Ovary (tissue), 9 donors: ENCODE data around the gene MKNK2. TPM values are rescaled to one million over a fixed set of nuclear protein-coding genes. Genes with fewer than 3 reads are reported as not detected.

Source experiments
- DNase-seq, 5 donors: peaks; one replicate each; pipeline ENCODE4 v3.0.0-alpha.2; 2019 to 2020
- H3K27ac ChIP-seq, 2 donors: fragments of 200-600 bp; one replicate each; pipeline versions ENCODE4 v1.5.1 to v1.8.0; 2019 to 2022
- H3K27me3 ChIP-seq: fragments of 200-600 bp; one replicate; pipeline ENCODE4 v1.8.0; 2022
- H3K36me3 ChIP-seq: fragments of 200-600 bp; sonication (generic); one replicate; pipeline ENCODE4 v1.5.1; 2019
- H3K4me1 ChIP-seq: one replicate; pipeline ENCODE4 v1.8.1; 2013; ENCODE audit warnings: mild to moderate bottlenecking, moderate library complexity; ENCODE audit not compliant: insufficient read depth
- H3K4me3 ChIP-seq: fragments of 200-600 bp; sonication (generic); one replicate; pipeline ENCODE4 v1.5.1; 2017
- H3K9me3 ChIP-seq, 2 donors: fragments of 200-600 bp in 1 of 2; sonication (generic) in 1 of 2; one replicate each; pipeline versions ENCODE4 v1.5.1 to v1.8.1; 2013 to 2019; ENCODE audit warnings: mild to moderate bottlenecking in 1 of 2, moderate library complexity in 1 of 2
- EP300 ChIP-seq: sonication (generic); formaldehyde crosslinking; IDR thresholded peaks from one replicate; pipeline ENCODE4 v1.6.1; 2017; ENCODE audit warnings: antibody characterized with exemption
- POLR2A ChIP-seq: fragments of 450-650 bp; IDR thresholded peaks from one replicate; pipeline ENCODE4 v1.6.1; 2017; ENCODE audit warnings: antibody characterized with exemption, mild to moderate bottlenecking, moderate library complexity
- WGBS, 3 donors: extraction: QIAGEN DNeasy Blood & Tissue Kit in 1 of 3; methylation state at CpG; one replicate each; pipeline versions ENCODE4 v1.1.5 to v1.1.7; 2013 to 2017; 5-methylcytosine and 5-hydroxymethylcytosine counted together
- intact Hi-C, 4 donors: fragments of 100-400 bp; cut with DNase I; formaldehyde crosslinking; loops; one replicate each; pipeline versions ENCODE4 v1.11.0 to v1.15.1; 2022 to 2023
- polyA plus RNA-seq, 2 donors: library from polyadenylated mRNA; stranded (reverse); fragments of 200-250 nt in 1 of 2; fragments of 350-450 nt in 1 of 2; fragmentation: Illumina TruSeq in 1 of 2; extraction: RNeasy Lipid Tissue Mini Kit (QIAGEN cat#74804) in 1 of 2; gene quantifications; one replicate each; pipeline ENCODE4 v1.2.3, GENCODE V29; 2013 to 2014
- total RNA-seq, 7 donors: library from RNA; depleted of rRNA in 2 of 7; stranded (reverse); fragments of >200 nt in 2 of 7; fragmentation: NEBNext Ultra II Directional in 3 of 7; extraction: Animal tissue kit (Norgen Biotek cat#: 25700) in 3 of 7; gene quantifications; one replicate each; pipeline versions ENCODE4 v1.1.0 to v1.2.4, GENCODE V29; 2016 to 2023
- TF ChIP-seq, protein P1 (sequence below), 3 donors: fragments of 450-650 bp in 2 of 3; fragments of 200-600 bp in 1 of 3; IDR thresholded peaks; one replicate each; pipeline versions ENCODE4 v1.5.1 to v1.8.0; 2016 to 2022; ENCODE audit warnings: antibody characterized with exemption in 3 of 3, mild to moderate bottlenecking in 1 of 3
- donor health status: DM: no; HTN: no; CAD: no; lungs with moderate emphysema.
- donor health status: DM: no; HTN: no; CAD: no.
- donor health status: Bipolar disorder and iron deficiency.
- donor health status: DM: yes; HTN: yes; CAD: no.
- donor health status: DM: no; HTN: no; CAD: no.
- donor health status: DM: yes; HTN: yes; CAD: no.

MKNK2 gene
- total and polyA plus RNA-seq, 9 donors: 22.1 to 186 (median 110) TPM

DNA sequence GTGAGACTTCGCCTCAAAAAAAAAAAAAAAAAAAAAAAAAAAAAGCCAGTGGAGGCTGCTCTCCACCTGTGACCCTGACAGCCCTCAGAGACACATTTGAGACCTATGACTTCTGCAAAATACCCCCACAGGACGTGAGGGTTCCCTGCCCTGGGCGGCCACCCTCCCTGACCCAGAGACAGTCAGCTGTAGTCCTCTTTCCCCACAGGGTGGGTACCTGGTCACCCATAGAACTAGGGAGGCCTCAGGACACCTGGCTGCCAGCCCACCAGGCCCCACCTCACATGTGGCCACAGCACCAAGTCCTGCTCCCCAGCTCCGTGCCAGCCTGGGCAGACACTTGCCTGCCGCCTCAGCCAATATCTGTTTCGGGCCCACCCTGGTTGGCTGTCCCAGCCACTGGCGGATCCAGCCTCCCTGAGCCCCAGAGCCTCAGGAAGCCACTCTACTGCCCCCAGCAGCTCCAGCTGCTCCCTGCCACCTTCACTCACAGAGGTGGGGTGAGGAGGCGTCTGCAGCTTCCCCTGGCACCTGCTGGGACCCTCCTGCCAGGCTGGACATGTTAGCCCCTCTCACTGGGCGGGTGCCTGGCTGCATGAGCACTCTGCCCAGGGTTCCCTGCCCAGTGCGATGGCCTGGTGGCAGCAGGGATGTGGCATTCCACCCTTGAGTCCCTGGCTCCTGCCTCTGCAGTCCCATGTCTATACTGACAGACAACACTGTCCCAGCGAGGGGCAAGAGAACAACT is 6.9 kb downstream of the MKNK2 start:
- Histone ChIP-seq H3K9me3 (no peaks in the 10 kb centered on the region), H3K27ac (no peak overlapping the region), H3K36me3 (no peaks in the 10 kb centered on the region), H3K4me1 (peaks cover 27% of the 10 kb centered on the region), H3K27me3 (no peaks in the 10 kb centered on the region), H3K4me3 (no peak overlapping the region)
- TF ChIP-seq, protein P1, sequence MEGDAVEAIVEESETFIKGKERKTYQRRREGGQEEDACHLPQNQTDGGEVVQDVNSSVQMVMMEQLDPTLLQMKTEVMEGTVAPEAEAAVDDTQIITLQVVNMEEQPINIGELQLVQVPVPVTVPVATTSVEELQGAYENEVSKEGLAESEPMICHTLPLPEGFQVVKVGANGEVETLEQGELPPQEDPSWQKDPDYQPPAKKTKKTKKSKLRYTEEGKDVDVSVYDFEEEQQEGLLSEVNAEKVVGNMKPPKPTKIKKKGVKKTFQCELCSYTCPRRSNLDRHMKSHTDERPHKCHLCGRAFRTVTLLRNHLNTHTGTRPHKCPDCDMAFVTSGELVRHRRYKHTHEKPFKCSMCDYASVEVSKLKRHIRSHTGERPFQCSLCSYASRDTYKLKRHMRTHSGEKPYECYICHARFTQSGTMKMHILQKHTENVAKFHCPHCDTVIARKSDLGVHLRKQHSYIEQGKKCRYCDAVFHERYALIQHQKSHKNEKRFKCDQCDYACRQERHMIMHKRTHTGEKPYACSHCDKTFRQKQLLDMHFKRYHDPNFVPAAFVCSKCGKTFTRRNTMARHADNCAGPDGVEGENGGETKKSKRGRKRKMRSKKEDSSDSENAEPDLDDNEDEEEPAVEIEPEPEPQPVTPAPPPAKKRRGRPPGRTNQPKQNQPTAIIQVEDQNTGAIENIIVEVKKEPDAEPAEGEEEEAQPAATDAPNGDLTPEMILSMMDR (IDR thresholded peaks at IDR 0.05): no peak
- TF ChIP-seq POLR2A (no peak), EP300 (no peak)
- WGBS, 3 donors: 91 to 95% (median 92%) methylated on average over 11 of the region's 11 CpGs
- intact Hi-C loops: loop anchor here in 1 of 4 donors (10.0 kb wide), 1 partner anchor 799 kb away; the partner anchor contains the start of genes ATP5F1D and MIDN
- DNase-seq: peak in 4 of 5 donors; percentile 46 to 58 (median 52)

DNA sequence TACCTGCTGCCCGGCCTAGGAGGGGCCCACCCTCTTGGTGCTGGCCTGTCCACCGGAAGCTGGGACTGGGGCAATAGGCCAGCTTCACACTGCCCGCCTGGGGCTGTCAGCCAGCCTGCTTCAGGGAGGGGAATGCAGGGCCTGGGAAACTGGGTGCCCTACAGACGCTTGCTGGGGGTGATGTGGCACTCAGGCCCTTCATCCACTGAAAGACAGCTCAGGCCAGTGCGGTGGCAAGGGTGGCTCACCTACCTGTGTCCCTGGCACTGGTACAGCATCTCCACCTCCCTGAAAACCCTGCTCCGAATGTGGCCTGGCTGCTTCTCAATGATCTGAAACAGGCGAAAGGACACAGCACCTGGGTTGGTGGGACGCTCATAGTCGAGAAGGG is 7.8 kb downstream of the MKNK2 start:
- WGBS, 3 donors: 73 to 80% (median 77%) methylated on average over 9 of the region's 9 CpGs
- Histone ChIP-seq H3K27ac (peak overlapping the region; percentile 66 to 72), H3K9me3 (no peaks in the 10 kb centered on the region), H3K4me3 (no peak overlapping the region), H3K4me1 (peaks cover 21% of the 10 kb centered on the region), H3K36me3 (no peaks in the 10 kb centered on the region), H3K27me3 (no peaks in the 10 kb centered on the region)
- TF ChIP-seq, protein P1 (IDR thresholded peaks at IDR 0.05): no peak
- TF ChIP-seq POLR2A: no peak
- no peak for TF ChIP-seq EP300
- intact Hi-C loops: loop anchor here in 1 of 4 donors (10.0 kb wide), 1 partner anchor 798 kb away; the partner anchor contains the start of genes ATP5F1D and MIDN
- peak in 4 of 5 donors; percentile 37 to 55 (median 49) for DNase-seq

DNA sequence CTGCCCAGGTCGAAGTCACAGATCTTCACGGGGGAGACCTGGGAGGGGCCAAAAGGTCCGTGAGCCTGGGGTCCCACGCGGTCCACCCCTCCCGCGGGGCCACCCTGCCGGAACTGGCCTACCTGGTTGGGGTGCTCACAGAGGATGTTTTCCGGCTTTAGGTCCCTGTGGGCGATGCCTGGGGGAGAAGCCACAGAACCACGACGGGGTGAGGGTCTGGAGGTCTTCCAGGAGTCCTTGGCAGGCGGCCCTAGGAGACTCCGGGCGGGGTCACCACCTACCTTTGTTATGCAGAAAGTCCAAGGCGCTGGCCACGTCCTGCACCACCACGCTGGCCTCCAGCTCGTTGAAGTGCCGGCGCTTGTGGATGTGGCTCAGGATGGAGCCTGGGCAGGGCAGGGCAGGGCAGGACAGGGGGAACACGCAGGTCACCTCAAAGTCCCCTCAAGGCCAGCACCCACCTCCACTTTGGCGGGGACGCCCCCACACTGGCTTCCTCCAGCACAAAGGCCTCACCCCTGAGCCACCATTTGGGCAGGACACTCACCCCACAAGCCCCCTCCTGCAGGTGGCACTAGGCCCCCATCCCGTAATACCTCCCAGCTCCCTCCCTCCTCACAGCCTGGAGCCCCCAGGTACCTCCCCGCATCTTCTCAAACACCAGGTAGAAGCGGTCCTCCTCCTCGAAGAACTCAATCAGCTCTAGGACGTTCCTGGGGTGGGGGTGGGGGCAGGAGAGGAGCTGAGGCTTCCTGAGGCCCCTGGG is 8.4 kb downstream of the MKNK2 start:
- no peak for TF ChIP-seq POLR2A
- TF ChIP-seq, protein P1 (IDR thresholded peaks at IDR 0.05): no peak
- no peak for TF ChIP-seq EP300
- DNase-seq: peak; percentile 27 to 80 (median 79)
- H3K4me1 ChIP-seq: peaks cover 15% of the 10 kb centered on the region
- no peaks in the 10 kb centered on the region for H3K36me3 ChIP-seq
- peak overlapping the region; percentile 19 for H3K4me3 ChIP-seq
- intact Hi-C loops: loop anchor here in 1 of 4 donors (10.0 kb wide), 1 partner anchor 798 kb away; the partner anchor contains the start of genes ATP5F1D and MIDN
- H3K9me3 ChIP-seq: no peaks in the 10 kb centered on the region
- peak overlapping the region; percentile 66 to 72 for H3K27ac ChIP-seq
- WGBS, 3 donors: 22 to 31% (median 29%) methylated on average over 29 of the region's 29 CpGs
- no peaks in the 10 kb centered on the region for H3K27me3 ChIP-seq

DNA sequence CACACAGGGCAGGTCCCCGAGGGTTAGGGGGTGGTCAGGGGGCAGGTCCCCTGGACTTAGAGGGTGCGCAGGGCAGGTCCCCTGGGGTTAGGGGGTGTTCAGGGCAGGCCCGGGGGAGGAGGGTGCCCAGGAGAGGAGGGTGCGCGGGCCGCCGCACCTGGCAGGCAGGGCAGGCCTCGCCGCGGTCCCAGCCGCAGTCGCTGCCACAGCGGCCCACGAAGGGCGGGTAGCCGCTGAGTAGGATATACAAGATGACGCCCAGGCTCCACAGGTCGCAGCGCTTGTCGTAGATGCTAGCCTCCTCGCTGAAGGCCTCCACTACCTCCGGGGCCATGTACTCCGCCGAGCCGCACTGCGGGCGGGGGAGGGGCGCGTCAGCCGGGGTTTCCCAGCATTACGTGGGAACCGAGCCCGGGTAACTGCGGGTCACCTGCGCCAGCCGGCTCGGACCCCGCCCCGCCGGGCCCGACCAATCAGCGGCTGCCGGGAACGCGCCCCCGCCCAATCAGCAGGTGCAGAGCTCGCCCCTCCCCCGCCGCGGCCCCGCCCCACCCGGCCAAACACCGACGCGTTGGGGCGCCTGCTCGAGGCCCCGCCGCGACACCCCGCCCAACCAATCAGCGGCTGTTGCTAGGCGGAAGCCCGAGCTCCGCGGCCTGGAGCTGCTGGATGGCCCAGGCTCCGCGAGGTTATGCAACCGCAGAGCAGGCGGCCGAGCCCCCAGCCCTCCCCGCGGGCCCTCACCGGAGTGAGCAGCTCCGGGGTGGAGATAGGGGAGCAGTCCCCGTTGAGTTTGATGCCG is 9.2 kb downstream of the MKNK2 start:
- DNase-seq: peak; percentile 99
- 13 to 36% (median 15%) methylated on average over 20 to 77 of the region's 77 CpGs for WGBS, 3 donors
- peak overlapping the region; percentile 93 to 95 for H3K27ac ChIP-seq
- H3K9me3 ChIP-seq: no peaks in the 10 kb centered on the region
- no peaks in the 10 kb centered on the region for H3K36me3 ChIP-seq
- H3K4me1 ChIP-seq: peaks cover 14% of the 10 kb centered on the region
- peak overlapping the region; percentile 29 for H3K4me3 ChIP-seq
- intact Hi-C loops: loop anchor here in 1 of 4 donors (10.0 kb wide), 1 partner anchor 797 kb away; the partner anchor contains the start of genes ATP5F1D and MIDN
- TF ChIP-seq, protein P1 (IDR thresholded peaks at IDR 0.05): no peak
- TF ChIP-seq EP300: peak; percentile 89
- peak; percentile 29 for TF ChIP-seq POLR2A
- H3K27me3 ChIP-seq: no peaks in the 10 kb centered on the region
